Left ventricle myocardium inferior (tissue), 1 donor: Measurements from ENCODE around the gene CD8A. TPM values are rescaled to one million over a fixed set of nuclear protein-coding genes. Genes with fewer than 3 reads are reported as not detected.
A peak's percentile ranks its signal among the peaks of the same experiment; 100 is the strongest.

Source experiments
- DNase-seq: peaks from one replicate; pipeline ENCODE4 v3.0.0-alpha.2; 2020
- H3K27ac ChIP-seq: fragments of 200-600 bp; replicated peaks from 2 replicates; pipeline ENCODE4 v1.8.0; 2021
- H3K27me3 ChIP-seq: fragments of 200-600 bp; 2 replicates; pipeline ENCODE4 v1.8.0; 2021; ENCODE audit warnings: low read depth
- H3K36me3 ChIP-seq: fragments of 200-600 bp; 2 replicates; pipeline ENCODE4 v1.8.0; 2021
- H3K4me1 ChIP-seq: fragments of 200-600 bp; 2 replicates; pipeline ENCODE4 v1.8.0; 2021
- H3K4me3 ChIP-seq: fragments of 200-600 bp; 2 replicates; pipeline ENCODE4 v1.8.0; 2021; ENCODE audit warnings: mild to moderate bottlenecking, moderate library complexity
- H3K9me3 ChIP-seq: fragments of 200-600 bp; replicated peaks from 2 replicates; pipeline ENCODE4 v1.8.0; 2021
- CTCF ChIP-seq: fragments of 200-600 bp; IDR thresholded peaks from 2 replicates; pipeline ENCODE4 v1.8.0; 2021; ENCODE audit warnings: antibody characterized with exemption, mild to moderate bottlenecking, borderline replicate concordance
- intact Hi-C: fragments of 100-400 bp; cut with micrococcal nuclease; formaldehyde crosslinking; loops from one replicate; pipeline ENCODE4 v1.11.0; 2022
- total RNA-seq: library from RNA; stranded (reverse); fragmentation: NEBNext Ultra II Directional; extraction: Animal tissue kit (Norgen Biotek cat#: 25700); gene quantifications from one replicate; pipeline ENCODE4 v1.2.1, GENCODE V29; 2021
- donor health status: DM: no; HTN: yes; CAD: no; lungs with severe emphysema.

Gene CD8A
- total RNA-seq, 1 donor from 2014 or later = 0.63 TPM

- intact Hi-C loops = no loop called here
- Histone ChIP-seq H3K9me3 (no peaks in the 10 kb centered on the region), H3K27me3 (no peaks in the 10 kb centered on the region), H3K36me3 (peaks cover 84% of the 10 kb centered on the region), H3K4me1 (peaks cover 41% of the 10 kb centered on the region), H3K4me3 (no peak overlapping the region), H3K27ac (no peak overlapping the region)
- no peak for TF ChIP-seq CTCF
- DNase-seq = no peak
Measured at GRCh38 chr2:86770816-86771301, 19.9 kb downstream of the CD8A start.

GRCh38 chr2:86769838-86770237, 20.9 kb downstream of the CD8A start:
- Histone ChIP-seq H3K4me1 (peaks cover 41% of the 10 kb centered on the region), H3K27ac (no peak overlapping the region), H3K27me3 (no peaks in the 10 kb centered on the region), H3K36me3 (peaks cover 82% of the 10 kb centered on the region), H3K4me3 (no peak overlapping the region), H3K9me3 (no peaks in the 10 kb centered on the region)
- no peak for DNase-seq
- TF ChIP-seq CTCF = no peak
- intact Hi-C loops = no loop called here

- peaks cover 50% of the 10 kb centered on the region for H3K4me1 ChIP-seq
- peak overlapping the region; percentile 24 for H3K27ac ChIP-seq
- H3K4me3 ChIP-seq = no peak overlapping the region
- TF ChIP-seq CTCF = no peak
- DNase-seq = no peak
- intact Hi-C loops = no loop called here
- H3K9me3 ChIP-seq = no peaks in the 10 kb centered on the region
- peaks cover 68% of the 10 kb centered on the region for H3K36me3 ChIP-seq
- no peaks in the 10 kb centered on the region for H3K27me3 ChIP-seq
Measured at GRCh38 chr2:86768189-86768949, 22.3 kb downstream of the CD8A start.

GRCh38 chr2:86765310-86765695, 25.4 kb downstream of the CD8A start:
- intact Hi-C loops = no loop called here
- DNase-seq = no peak
- TF ChIP-seq CTCF = no peak
- Histone ChIP-seq H3K27ac (no peak overlapping the region), H3K9me3 (no peaks in the 10 kb centered on the region), H3K36me3 (peaks cover 38% of the 10 kb centered on the region), H3K4me1 (peaks cover 67% of the 10 kb centered on the region), H3K4me3 (no peak overlapping the region), H3K27me3 (no peaks in the 10 kb centered on the region)

GRCh38 chr2:86764661-86765309, 25.9 kb downstream of the CD8A start:
- no peak overlapping the region for H3K27ac ChIP-seq
- no peaks in the 10 kb centered on the region for H3K27me3 ChIP-seq
- H3K4me3 ChIP-seq = no peak overlapping the region
- no peaks in the 10 kb centered on the region for H3K9me3 ChIP-seq
- intact Hi-C loops = no loop called here
- DNase-seq = no peak
- peaks cover 33% of the 10 kb centered on the region for H3K36me3 ChIP-seq
- H3K4me1 ChIP-seq = peaks cover 69% of the 10 kb centered on the region
- TF ChIP-seq CTCF = peak; percentile 79
